Fibroblast of skin of left biceps (primary cell): ENCODE results near the gene KCNA3.
"Not testable (repeated sequence)": the region's sequence is repeated elsewhere in the genome, so short reads cannot be mapped to it uniquely, and the experiment has no call there.

Experiments
- DNase-seq, 2 experiments: peaks; one replicate each; pipeline ENCODE4 v3.0.0-alpha.2; 2013; ENCODE audit warnings: low read depth in 2 of 2

KCNA3 gene

GRCh38 chr1:110680036-110680735 lies 5.4 kb upstream of the KCNA3 start:
- DNase-seq, result no peak

GRCh38 chr1:110677526-110677925 lies 2.8 kb upstream of the KCNA3 start:
- DNase-seq, result no peak

GRCh38 chr1:110676970-110677369 lies 2.2 kb upstream of the KCNA3 start:
- no peak for DNase-seq

- no peak for DNase-seq
Measured at GRCh38 chr1:110675060-110675791, 486 bp upstream of the KCNA3 start.

- no peak for DNase-seq
Measured at GRCh38 chr1:110673805-110674336, 869 bp downstream of the KCNA3 start.

GRCh38 chr1:110673197-110673701 lies 1.5 kb downstream of the KCNA3 start:
- DNase-seq, result no peak

- no peak for DNase-seq
Measured at GRCh38 chr1:110672753-110673108, 2.0 kb downstream of the KCNA3 start.

- peak; percentile 4 to 10 for DNase-seq
Measured at GRCh38 chr1:110672001-110672752, 2.6 kb downstream of the KCNA3 start.

- DNase-seq, result no peak
Measured at GRCh38 chr1:110671361-110671760, 3.4 kb downstream of the KCNA3 start.

GRCh38 chr1:110668549-110668948 lies 6.2 kb downstream of the KCNA3 start:
- no peak for DNase-seq

- DNase-seq, result no peak
Measured at GRCh38 chr1:110667776-110668175, 7.0 kb downstream of the KCNA3 start.

- no peak for DNase-seq
Measured at GRCh38 chr1:110663241-110663640, 11.5 kb downstream of the KCNA3 start.

GRCh38 chr1:110659559-110659958 lies 15.2 kb downstream of the KCNA3 start:
- not testable (repeated sequence) for DNase-seq

- DNase-seq, result no peak
Measured at GRCh38 chr1:110657351-110657750, 17.4 kb downstream of the KCNA3 start.

- DNase-seq, result no peak
Measured at GRCh38 chr1:110650609-110651008, 24.1 kb downstream of the KCNA3 start.

- no peak for DNase-seq
Measured at GRCh38 chr1:110648417-110648816, 26.3 kb downstream of the KCNA3 start.

- peak; percentile 8 to 18 for DNase-seq
Measured at GRCh38 chr1:110647254-110647891, 27.4 kb downstream of the KCNA3 start.

- DNase-seq, result peak in 1 of 2 experiments; percentile 6
Measured at GRCh38 chr1:110645821-110646735, 28.7 kb downstream of the KCNA3 start.

GRCh38 chr1:110645211-110645610 lies 29.5 kb downstream of the KCNA3 start:
- DNase-seq, result no peak

- no peak for DNase-seq
Measured at GRCh38 chr1:110643879-110644472, 30.8 kb downstream of the KCNA3 start.
